Measurements from ENCODE around the gene KLRC4.
"Not testable (repeated sequence)": the region's sequence is repeated elsewhere in the genome, so short reads cannot be mapped to it uniquely, and the experiment has no call there.

DNA sequence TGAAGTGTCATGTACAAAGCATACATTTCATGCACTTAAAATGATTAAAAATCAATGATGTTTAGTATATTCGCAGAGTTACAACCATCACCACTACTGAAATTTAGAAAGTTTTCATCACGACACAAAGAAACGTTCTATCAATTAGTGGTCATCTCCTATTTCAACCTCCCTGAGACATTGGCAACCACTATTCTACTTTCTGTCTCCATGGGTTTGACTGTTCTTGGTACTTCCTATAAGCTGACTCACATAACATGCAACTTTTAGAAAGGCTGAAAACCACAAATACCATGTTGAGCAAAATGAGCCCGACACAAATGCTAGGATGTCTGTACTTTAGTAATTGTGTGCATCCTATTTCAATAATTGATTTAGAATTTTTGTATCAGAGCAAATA is 21.1 kb upstream of the KLRC4 start:
- TF ChIP-seq, protein P1, sequence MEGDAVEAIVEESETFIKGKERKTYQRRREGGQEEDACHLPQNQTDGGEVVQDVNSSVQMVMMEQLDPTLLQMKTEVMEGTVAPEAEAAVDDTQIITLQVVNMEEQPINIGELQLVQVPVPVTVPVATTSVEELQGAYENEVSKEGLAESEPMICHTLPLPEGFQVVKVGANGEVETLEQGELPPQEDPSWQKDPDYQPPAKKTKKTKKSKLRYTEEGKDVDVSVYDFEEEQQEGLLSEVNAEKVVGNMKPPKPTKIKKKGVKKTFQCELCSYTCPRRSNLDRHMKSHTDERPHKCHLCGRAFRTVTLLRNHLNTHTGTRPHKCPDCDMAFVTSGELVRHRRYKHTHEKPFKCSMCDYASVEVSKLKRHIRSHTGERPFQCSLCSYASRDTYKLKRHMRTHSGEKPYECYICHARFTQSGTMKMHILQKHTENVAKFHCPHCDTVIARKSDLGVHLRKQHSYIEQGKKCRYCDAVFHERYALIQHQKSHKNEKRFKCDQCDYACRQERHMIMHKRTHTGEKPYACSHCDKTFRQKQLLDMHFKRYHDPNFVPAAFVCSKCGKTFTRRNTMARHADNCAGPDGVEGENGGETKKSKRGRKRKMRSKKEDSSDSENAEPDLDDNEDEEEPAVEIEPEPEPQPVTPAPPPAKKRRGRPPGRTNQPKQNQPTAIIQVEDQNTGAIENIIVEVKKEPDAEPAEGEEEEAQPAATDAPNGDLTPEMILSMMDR (IDR thresholded peaks at IDR 0.05 in 8 of 11, conservative IDR thresholded peaks at IDR 0.05 in 3 of 11) = not testable (repeated sequence)
- not testable (repeated sequence) for TF ChIP-seq POLR2A, POLR2AphosphoS5 (IDR thresholded peaks at IDR 0.05)
